Gastrocnemius medialis (tissue), 4 donors: ENCODE data around the gene USP6NL.

Source experiments
- CTCF ChIP-seq, 5 experiments: fragments of 450-650 bp in 3 of 5; fragments of 200-600 bp in 2 of 5; sonication (generic) in 2 of 5; IDR thresholded peaks in 4 of 5; conservative IDR thresholded peaks in 1 of 5; 1 replicate in 4 of 5; 2 replicates in 1 of 5; pipeline ENCODE4 v1.5.1; 2016 to 2019; ENCODE audit warnings: antibody characterized with exemption in 5 of 5, mild to moderate bottlenecking in 3 of 5, moderate library complexity in 3 of 5
- POLR2A ChIP-seq, 2 donors: fragments of 450-650 bp; IDR thresholded peaks; one replicate each; pipeline ENCODE4 v1.6.1; 2017; ENCODE audit warnings: antibody characterized with exemption in 2 of 2, mild to moderate bottlenecking in 2 of 2, moderate library complexity in 2 of 2

- no peak for TF ChIP-seq CTCF (IDR thresholded peaks at IDR 0.05 in 4 of 5, conservative IDR thresholded peaks at IDR 0.05 in 1 of 5)
- no peak for TF ChIP-seq POLR2A (IDR thresholded peaks at IDR 0.05)
Observed at GRCh38 chr10:11576092-11576809, 35.2 kb downstream of the USP6NL start.
